Nephron (organoid): ENCODE results near the gene HAVCR2.
A peak's percentile ranks its signal among the peaks of the same experiment; 100 is the strongest.

Experiments used
- H3K27ac Mint-ChIP-seq, 3 experiments: 2 replicates each; pipeline ENCODE4 v1.8.0; 2020; ENCODE audit warnings: mixed read lengths in 3 of 3, mild to moderate bottlenecking in 2 of 3, moderate library complexity in 1 of 3
- H3K27me3 Mint-ChIP-seq: 2 replicates; pipeline ENCODE4 v1.8.0; 2021; ENCODE audit warnings: low read depth, mild to moderate bottlenecking, moderate library complexity, mixed read lengths
- H3K36me3 Mint-ChIP-seq: 2 replicates; pipeline ENCODE4 v1.8.0; 2020; ENCODE audit warnings: low read depth, mixed read lengths
- H3K4me1 Mint-ChIP-seq: 2 replicates; pipeline ENCODE4 v1.8.0; 2020; ENCODE audit warnings: mixed read lengths
- H3K4me3 Mint-ChIP-seq, 3 experiments: 2 replicates each; pipeline ENCODE4 v1.8.0; 2020; ENCODE audit warnings: mild to moderate bottlenecking in 3 of 3, mixed read lengths in 3 of 3, moderate library complexity in 2 of 3
- H3K9me3 Mint-ChIP-seq: 2 replicates; pipeline ENCODE4 v1.8.0; 2020; ENCODE audit warnings: mixed read lengths
- TF ChIP-seq, protein P1 (sequence below), 3 experiments: fragments of 200-600 bp; sonication (generic); IDR thresholded peaks; one replicate each; pipeline ENCODE4 v1.5.0; 2021; ENCODE audit warnings: antibody characterized with exemption in 3 of 3; ENCODE audit not compliant: unreplicated experiment in 3 of 3

HAVCR2 gene

DNA sequence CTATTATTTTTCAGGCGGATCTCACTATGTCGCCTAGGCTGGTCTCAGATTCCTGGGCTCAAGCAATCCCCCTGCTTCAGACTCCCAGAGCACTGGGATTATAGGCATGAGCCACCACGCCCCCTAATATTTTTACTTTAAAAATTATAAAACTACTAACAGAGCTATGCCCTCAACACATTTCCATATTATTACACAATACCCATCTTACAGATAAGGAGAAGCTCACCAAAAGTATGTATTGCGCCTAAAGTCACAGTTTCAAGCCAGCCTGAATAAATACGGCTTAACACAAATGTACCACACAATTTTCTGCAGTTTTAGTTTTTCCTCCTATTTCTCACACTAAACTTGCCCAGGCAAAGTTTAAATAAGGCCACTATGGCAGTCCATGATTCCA lies 40.1 kb downstream of the HAVCR2 start:
- H3K4me1 Mint-ChIP-seq: no peaks in the 10 kb centered on the region
- no peaks in the 10 kb centered on the region for H3K36me3 Mint-ChIP-seq
- H3K27ac Mint-ChIP-seq: no peak overlapping the region
- H3K9me3 Mint-ChIP-seq: no peaks in the 10 kb centered on the region
- H3K4me3 Mint-ChIP-seq: no peak overlapping the region
- TF ChIP-seq, protein P1, sequence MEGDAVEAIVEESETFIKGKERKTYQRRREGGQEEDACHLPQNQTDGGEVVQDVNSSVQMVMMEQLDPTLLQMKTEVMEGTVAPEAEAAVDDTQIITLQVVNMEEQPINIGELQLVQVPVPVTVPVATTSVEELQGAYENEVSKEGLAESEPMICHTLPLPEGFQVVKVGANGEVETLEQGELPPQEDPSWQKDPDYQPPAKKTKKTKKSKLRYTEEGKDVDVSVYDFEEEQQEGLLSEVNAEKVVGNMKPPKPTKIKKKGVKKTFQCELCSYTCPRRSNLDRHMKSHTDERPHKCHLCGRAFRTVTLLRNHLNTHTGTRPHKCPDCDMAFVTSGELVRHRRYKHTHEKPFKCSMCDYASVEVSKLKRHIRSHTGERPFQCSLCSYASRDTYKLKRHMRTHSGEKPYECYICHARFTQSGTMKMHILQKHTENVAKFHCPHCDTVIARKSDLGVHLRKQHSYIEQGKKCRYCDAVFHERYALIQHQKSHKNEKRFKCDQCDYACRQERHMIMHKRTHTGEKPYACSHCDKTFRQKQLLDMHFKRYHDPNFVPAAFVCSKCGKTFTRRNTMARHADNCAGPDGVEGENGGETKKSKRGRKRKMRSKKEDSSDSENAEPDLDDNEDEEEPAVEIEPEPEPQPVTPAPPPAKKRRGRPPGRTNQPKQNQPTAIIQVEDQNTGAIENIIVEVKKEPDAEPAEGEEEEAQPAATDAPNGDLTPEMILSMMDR (IDR thresholded peaks at IDR 0.05; ENCODE audit: unreplicated experiment in 3 of 3): no peak
- no peaks in the 10 kb centered on the region for H3K27me3 Mint-ChIP-seq

DNA sequence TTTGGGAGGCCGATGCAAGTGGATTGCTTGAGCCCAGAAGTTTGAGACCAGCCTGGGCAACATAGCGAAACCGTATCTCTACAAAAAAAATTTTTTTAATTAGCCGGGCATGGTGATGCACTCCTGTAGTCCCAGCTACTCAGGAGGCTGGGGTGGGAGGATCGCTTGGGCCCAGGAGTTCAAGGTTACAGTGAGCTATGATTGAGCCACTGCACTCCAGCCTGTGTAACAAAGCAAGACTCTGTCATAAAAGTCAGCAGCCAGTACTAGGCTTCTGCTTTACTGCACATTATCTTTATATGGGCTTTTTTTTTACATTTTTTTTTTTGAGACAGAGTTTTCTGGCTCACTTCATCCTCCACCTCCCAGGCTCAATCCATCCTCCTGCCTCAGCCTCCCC lies 40.5 kb downstream of the HAVCR2 start:
- Mint-ChIP-seq H3K4me3 (no peak overlapping the region), H3K36me3 (no peaks in the 10 kb centered on the region), H3K9me3 (no peaks in the 10 kb centered on the region), H3K4me1 (no peaks in the 10 kb centered on the region), H3K27me3 (no peaks in the 10 kb centered on the region), H3K27ac (no peak overlapping the region)
- TF ChIP-seq, protein P1 (IDR thresholded peaks at IDR 0.05; ENCODE audit: unreplicated experiment in 3 of 3): no peak

DNA sequence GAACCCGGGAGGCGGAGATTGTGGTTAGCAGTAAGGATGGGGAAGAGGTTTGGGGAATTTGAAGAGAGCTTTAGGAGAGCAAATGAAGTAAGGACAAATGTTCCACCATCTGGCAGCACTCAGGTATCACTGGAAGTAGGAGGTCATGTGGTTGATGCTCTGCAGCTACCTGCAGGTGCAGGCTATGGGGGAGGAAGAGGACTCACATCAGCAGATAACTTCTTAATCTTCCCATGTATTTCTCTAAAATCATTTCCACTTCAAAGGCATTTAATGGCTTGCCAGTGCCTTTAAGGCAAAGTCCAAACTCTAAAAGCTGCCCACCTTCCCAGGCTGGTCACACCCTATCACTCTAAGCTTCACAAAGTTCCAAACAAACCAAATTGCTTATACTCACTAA lies 41.8 kb downstream of the HAVCR2 start:
- H3K4me3 Mint-ChIP-seq: no peak overlapping the region
- H3K27me3 Mint-ChIP-seq: no peaks in the 10 kb centered on the region
- H3K27ac Mint-ChIP-seq: peak overlapping the region; percentile 11 to 58 (median 37)
- no peaks in the 10 kb centered on the region for H3K36me3 Mint-ChIP-seq
- TF ChIP-seq, protein P1 (IDR thresholded peaks at IDR 0.05; ENCODE audit: unreplicated experiment in 3 of 3): no peak
- no peaks in the 10 kb centered on the region for H3K4me1 Mint-ChIP-seq
- H3K9me3 Mint-ChIP-seq: no peaks in the 10 kb centered on the region

DNA sequence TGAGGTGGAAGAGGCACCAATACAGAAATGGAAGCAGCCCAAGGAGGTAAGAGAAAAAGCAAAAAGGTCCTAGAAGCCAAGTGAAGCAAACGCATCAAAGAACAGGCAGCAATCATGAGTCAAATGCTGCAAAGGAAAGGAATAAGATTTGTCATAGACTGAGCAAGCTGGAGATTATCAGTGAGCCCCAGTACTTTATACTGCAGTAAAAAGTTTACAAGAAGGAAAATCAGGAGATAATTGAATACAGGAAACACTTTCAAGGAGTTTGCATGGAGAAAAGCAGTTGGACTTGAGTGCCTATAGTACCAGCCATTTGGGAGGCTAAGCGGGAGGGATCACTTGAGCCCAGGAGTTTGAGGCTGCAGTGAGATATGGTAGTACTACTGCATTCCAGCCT lies 42.8 kb downstream of the HAVCR2 start:
- TF ChIP-seq, protein P1 (IDR thresholded peaks at IDR 0.05; ENCODE audit: unreplicated experiment in 3 of 3): no peak
- Mint-ChIP-seq H3K27me3 (no peaks in the 10 kb centered on the region), H3K4me1 (no peaks in the 10 kb centered on the region), H3K27ac (no peak overlapping the region), H3K36me3 (no peaks in the 10 kb centered on the region), H3K9me3 (no peaks in the 10 kb centered on the region), H3K4me3 (no peak overlapping the region)

DNA sequence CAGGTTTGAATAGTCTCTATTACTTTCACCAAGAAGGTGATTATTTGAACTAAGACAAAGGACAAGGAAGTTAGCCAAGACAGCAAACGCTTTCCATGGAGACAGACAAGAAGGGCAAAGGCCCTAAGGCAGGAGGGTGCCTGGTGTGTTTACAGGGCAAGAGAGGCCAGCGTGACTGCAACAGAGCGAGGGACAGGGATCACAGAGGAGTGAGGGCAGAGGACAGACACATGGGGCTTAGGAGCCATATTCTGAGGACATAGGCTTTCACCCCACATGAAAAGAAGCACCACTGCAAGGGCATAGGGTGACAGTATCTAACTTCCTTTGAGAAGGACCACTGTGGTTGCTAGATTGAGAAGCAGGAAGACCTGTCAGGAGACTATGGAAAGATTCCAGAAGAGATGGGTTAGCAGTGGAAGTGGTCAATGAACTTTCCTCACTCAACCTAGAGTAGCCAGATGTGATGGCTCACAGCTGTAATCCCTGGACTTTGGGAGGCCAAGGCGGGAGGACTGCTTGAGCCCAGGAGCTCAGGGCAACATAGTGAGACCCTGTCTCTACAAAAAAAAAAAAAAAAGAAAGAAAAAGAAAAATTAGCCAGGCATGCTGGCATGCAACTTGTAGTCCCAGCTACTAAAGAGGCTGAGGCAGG lies 44.9 kb downstream of the HAVCR2 start:
- Mint-ChIP-seq H3K9me3 (no peaks in the 10 kb centered on the region), H3K27me3 (no peaks in the 10 kb centered on the region), H3K36me3 (no peaks in the 10 kb centered on the region), H3K4me3 (no peak overlapping the region), H3K4me1 (peaks cover 3% of the 10 kb centered on the region), H3K27ac (peak overlapping the region in 2 of 3 experiments; percentile 14 to 70)
- TF ChIP-seq, protein P1 (IDR thresholded peaks at IDR 0.05; ENCODE audit: unreplicated experiment in 3 of 3): no peak

DNA sequence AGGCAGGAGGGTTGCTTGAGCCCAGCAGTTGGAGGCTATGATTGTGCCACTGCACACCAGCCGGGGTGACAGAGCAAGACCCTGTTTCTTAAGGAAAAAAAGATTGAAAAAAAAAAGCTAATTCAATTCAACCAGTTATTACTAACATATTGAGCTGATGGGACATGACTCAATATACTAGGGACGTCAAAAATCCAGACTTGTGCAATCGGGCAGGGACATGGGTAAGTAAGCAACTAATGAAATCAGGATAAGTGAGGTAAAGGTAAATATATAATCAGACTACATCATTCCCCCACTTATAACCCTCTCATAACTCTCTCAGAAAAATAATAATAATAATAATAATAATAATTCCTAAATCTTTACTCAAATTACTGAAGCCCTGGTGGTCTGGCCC lies 49.0 kb downstream of the HAVCR2 start:
- H3K9me3 Mint-ChIP-seq: no peaks in the 10 kb centered on the region
- TF ChIP-seq, protein P1 (IDR thresholded peaks at IDR 0.05; ENCODE audit: unreplicated experiment in 3 of 3): no peak
- no peaks in the 10 kb centered on the region for H3K36me3 Mint-ChIP-seq
- peak overlapping the region in 2 of 3 experiments; percentile 15 to 71 for H3K27ac Mint-ChIP-seq
- H3K4me1 Mint-ChIP-seq: peaks cover 6% of the 10 kb centered on the region
- H3K27me3 Mint-ChIP-seq: no peaks in the 10 kb centered on the region
- H3K4me3 Mint-ChIP-seq: no peak overlapping the region
